SU-DHL-6 (cell line): ENCODE results near the gene INSIG2.

Experiments
- CTCF ChIP-seq: fragments of 200-600 bp; sonication (generic); IDR thresholded peaks from one replicate; pipeline ENCODE4 v1.5.1; 2017; ENCODE audit warnings: antibody characterized with exemption, mild to moderate bottlenecking, low read length, moderate library complexity; ENCODE audit not compliant: insufficient read depth, poor library complexity, severe bottlenecking
- EZH2phosphoT487 ChIP-seq: fragments of 200-600 bp; sonication (generic), shearing (Covaris generic); conservative IDR thresholded peaks from 2 replicates; pipeline ENCODE4 v1.6.1; 2018; ENCODE audit warnings: mild to moderate bottlenecking, antibody characterized with exemption, low read length, moderate library complexity, mixed read lengths

- TF ChIP-seq CTCF (no peak), EZH2phosphoT487 (no peak)
Observed at GRCh38 chr2:118048401-118048800, 39.9 kb upstream of the INSIG2 start.
